Body of pancreas (tissue), 4 donors: ENCODE data around the gene SESTD1.

ENCODE experiments used
- POLR2A ChIP-seq, 3 donors: fragments of 450-650 bp; IDR thresholded peaks; one replicate each; pipeline ENCODE4 v1.6.1; 2016; ENCODE audit warnings: antibody characterized with exemption in 3 of 3, mild to moderate bottlenecking in 2 of 3
- TF ChIP-seq, protein P1 (sequence below), 7 experiments: fragments of 450-650 bp in 4 of 7; fragments of 200-600 bp in 3 of 7; sonication (generic) in 3 of 7; IDR thresholded peaks; one replicate each; pipeline ENCODE4 v1.5.1; 2016 to 2019; ENCODE audit warnings: antibody characterized with exemption in 7 of 7

GRCh38 chr2:179104736-179105135 lies 159.9 kb downstream of the SESTD1 start:
- no peak for TF ChIP-seq POLR2A (IDR thresholded peaks at IDR 0.05)
- TF ChIP-seq, protein P1, sequence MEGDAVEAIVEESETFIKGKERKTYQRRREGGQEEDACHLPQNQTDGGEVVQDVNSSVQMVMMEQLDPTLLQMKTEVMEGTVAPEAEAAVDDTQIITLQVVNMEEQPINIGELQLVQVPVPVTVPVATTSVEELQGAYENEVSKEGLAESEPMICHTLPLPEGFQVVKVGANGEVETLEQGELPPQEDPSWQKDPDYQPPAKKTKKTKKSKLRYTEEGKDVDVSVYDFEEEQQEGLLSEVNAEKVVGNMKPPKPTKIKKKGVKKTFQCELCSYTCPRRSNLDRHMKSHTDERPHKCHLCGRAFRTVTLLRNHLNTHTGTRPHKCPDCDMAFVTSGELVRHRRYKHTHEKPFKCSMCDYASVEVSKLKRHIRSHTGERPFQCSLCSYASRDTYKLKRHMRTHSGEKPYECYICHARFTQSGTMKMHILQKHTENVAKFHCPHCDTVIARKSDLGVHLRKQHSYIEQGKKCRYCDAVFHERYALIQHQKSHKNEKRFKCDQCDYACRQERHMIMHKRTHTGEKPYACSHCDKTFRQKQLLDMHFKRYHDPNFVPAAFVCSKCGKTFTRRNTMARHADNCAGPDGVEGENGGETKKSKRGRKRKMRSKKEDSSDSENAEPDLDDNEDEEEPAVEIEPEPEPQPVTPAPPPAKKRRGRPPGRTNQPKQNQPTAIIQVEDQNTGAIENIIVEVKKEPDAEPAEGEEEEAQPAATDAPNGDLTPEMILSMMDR (IDR thresholded peaks at IDR 0.05), result no peak
